Measurements from ENCODE around the gene ROBO1. TPM values are rescaled to one million over a fixed set of nuclear protein-coding genes. Genes with fewer than 3 reads are reported as not detected.
"Not testable (repeated sequence)": the region's sequence is repeated elsewhere in the genome, so short reads cannot be mapped to it uniquely, and the experiment has no call there.

ROBO1 gene
- total RNA-seq, 4 donors from 2014 or later = 12.3 to 112 (median 27.1) TPM

- intact Hi-C loops (cut with DNase I; ENCODE audit: low total_unique reads) = no loop called here
- TF ChIP-seq POLR2A (IDR thresholded peaks at IDR 0.05) (no peak), CTCF (IDR thresholded peaks at IDR 0.05) (no peak)
Measured at GRCh38 chr3:78729946-78730345, 1037.9 kb downstream of the ROBO1 start.

GRCh38 chr3:78728406-78729145 lies 1039.2 kb downstream of the ROBO1 start:
- DNase-seq = peak; percentile 29 to 62
- Histone ChIP-seq H3K27me3 (no peaks in the 10 kb centered on the region), H3K4me1 (no peaks in the 10 kb centered on the region), H3K27ac (no peak overlapping the region), H3K4me3 (no peak overlapping the region), H3K9me3 (no peaks in the 10 kb centered on the region), H3K36me3 (no peaks in the 10 kb centered on the region)
- TF ChIP-seq CTCF (IDR thresholded peaks at IDR 0.05) (no peak), POLR2A (IDR thresholded peaks at IDR 0.05) (no peak)
- intact Hi-C loops (cut with DNase I; ENCODE audit: low total_unique reads) = no loop called here

More at GRCh38 chr3:78729946-78730345, 1037.9 kb downstream of the ROBO1 start:
- Histone ChIP-seq H3K4me1 (no peaks in the 10 kb centered on the region), H3K9me3 (no peaks in the 10 kb centered on the region), H3K27ac (no peak overlapping the region), H3K36me3 (no peaks in the 10 kb centered on the region), H3K27me3 (no peaks in the 10 kb centered on the region), H3K4me3 (no peak overlapping the region)
- no peak for DNase-seq

DNA sequence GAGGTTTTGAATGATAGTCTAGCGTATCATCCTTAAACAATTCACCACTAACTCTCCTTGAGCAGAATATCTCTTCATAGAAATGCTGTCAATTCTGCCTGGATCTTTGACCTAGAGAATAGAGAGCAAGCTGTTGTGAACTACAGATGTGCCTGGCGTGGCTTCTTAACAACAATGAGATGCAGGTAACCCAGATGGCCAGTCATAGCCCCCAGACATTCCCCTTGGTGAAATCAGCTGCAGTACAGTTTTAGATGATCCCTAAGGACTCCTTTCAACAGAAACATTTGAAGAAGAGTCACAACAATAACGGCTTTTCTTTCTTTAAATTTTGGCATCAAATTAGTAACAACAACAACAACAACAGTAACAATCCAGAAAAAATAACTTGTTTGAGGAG lies 1041.3 kb downstream of the ROBO1 start:
- intact Hi-C loops (cut with DNase I; ENCODE audit: low total_unique reads) = no loop called here
- no peak for DNase-seq
- H3K9me3 ChIP-seq = no peaks in the 10 kb centered on the region
- H3K4me1 ChIP-seq = no peaks in the 10 kb centered on the region
- TF ChIP-seq POLR2A (IDR thresholded peaks at IDR 0.05) (no peak), CTCF (IDR thresholded peaks at IDR 0.05) (no peak)
- H3K36me3 ChIP-seq = no peaks in the 10 kb centered on the region
- H3K27me3 ChIP-seq = no peaks in the 10 kb centered on the region
- H3K27ac ChIP-seq = no peak overlapping the region
- H3K4me3 ChIP-seq = no peak overlapping the region

GRCh38 chr3:78725703-78726246 lies 1042.0 kb downstream of the ROBO1 start:
- Histone ChIP-seq H3K4me3 (no peak overlapping the region), H3K27ac (no peak overlapping the region), H3K36me3 (no peaks in the 10 kb centered on the region), H3K27me3 (no peaks in the 10 kb centered on the region), H3K4me1 (no peaks in the 10 kb centered on the region), H3K9me3 (no peaks in the 10 kb centered on the region)
- TF ChIP-seq POLR2A (IDR thresholded peaks at IDR 0.05) (no peak), CTCF (IDR thresholded peaks at IDR 0.05) (no peak)
- intact Hi-C loops (cut with DNase I; ENCODE audit: low total_unique reads) = no loop called here
- DNase-seq = no peak

DNA sequence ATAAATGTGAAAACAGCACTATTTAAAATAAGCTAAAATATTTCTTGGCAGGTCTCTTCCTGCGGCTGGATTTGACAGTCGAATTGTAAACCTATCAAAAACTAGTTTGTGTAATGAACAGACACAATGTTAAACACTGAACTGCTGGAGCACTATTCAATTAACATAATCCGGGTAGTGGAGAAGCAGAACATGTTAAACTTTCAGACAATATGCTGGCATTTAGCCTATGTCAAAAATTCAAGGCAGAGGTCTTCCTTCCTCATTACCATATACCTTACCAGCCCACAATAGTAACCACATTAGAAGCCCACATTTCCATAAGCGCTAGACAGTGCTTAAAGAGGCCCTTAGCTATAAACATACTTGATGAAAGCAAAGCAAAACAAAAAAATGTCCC lies 1042.9 kb downstream of the ROBO1 start:
- Histone ChIP-seq H3K36me3 (no peaks in the 10 kb centered on the region), H3K27me3 (no peaks in the 10 kb centered on the region), H3K4me3 (no peak overlapping the region), H3K9me3 (no peaks in the 10 kb centered on the region), H3K4me1 (no peaks in the 10 kb centered on the region), H3K27ac (no peak overlapping the region)
- no peak for TF ChIP-seq CTCF (IDR thresholded peaks at IDR 0.05)
- no peak for TF ChIP-seq POLR2A (IDR thresholded peaks at IDR 0.05)
- intact Hi-C loops (cut with DNase I; ENCODE audit: low total_unique reads) = no loop called here
- DNase-seq = no peak

DNA sequence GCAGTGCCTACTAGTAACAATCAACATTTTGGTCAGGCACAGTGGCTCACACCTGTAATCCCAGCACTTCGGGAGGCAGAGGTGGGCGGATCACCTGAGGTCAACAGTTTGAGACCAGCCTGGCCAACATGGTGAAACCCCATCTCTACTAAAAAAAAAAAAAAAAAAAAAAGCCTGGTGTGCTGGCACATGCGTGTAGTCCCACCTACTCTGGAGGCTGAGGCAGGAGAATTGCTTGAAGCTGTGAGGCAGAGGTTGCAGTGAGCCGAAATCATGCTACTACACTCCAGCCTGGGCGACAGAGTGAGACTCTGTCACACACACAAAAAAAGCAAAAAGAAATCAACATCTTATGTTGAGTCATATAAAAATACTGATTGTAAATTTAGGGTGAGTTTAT lies 1043.4 kb downstream of the ROBO1 start:
- H3K4me3 ChIP-seq; intact Hi-C loops (cut with DNase I; ENCODE audit: low total_unique reads); H3K27ac ChIP-seq; H3K9me3 ChIP-seq; DNase-seq; H3K36me3 ChIP-seq; H3K27me3 ChIP-seq; H3K4me1 ChIP-seq: not testable (repeated sequence)
